Smooth muscle cell of the umbilical artery (primary cell): ENCODE data around the gene PLXNC1. TPM values are rescaled to one million over a fixed set of nuclear protein-coding genes. Genes with fewer than 3 reads are reported as not detected.

ENCODE experiments used
- total RNA-seq: library from RNA; depleted of rRNA; stranded (reverse); fragments of >200 nt; gene quantifications from 2 replicates; pipeline ENCODE4 v1.2.3, GENCODE V29; 2014

PLXNC1 gene
- total RNA-seq: 0.59 and 2.3 TPM in 2 replicates

GRCh38 chr12:94147991-94148738 lies at the start of gene PLXNC1:
PLXNC1 (plus strand) TSS chr12:94148577; CDS start chr12:94148972, 395 bp downstream.

